ENCODE data around the gene SYF2.

- TF ChIP-seq EZH2 (IDR thresholded peaks at IDR 0.05; ENCODE audit: low read depth, unreplicated experiment) (no peak), EZH2phosphoT487 (IDR thresholded peaks at IDR 0.05; ENCODE audit: unreplicated experiment) (no peak), POLR2AphosphoS5 (IDR thresholded peaks at IDR 0.05; ENCODE audit: low read depth) (peak; percentile 42; the same call in 1 of the 2 replicates), CREB1 (CRISPR knock-in tag; IDR thresholded peaks at IDR 0.05; ENCODE audit: low read depth) (no peak), STAT1 (IDR thresholded peaks at IDR 0.05; ENCODE audit: unreplicated experiment) (no peak), ZNF331 (CRISPR knock-in tag; IDR thresholded peaks at IDR 0.05; ENCODE audit: low read depth) (no peak), NANOG (IDR thresholded peaks at IDR 0.05; ENCODE audit: borderline replicate concordance) (no peak), JUNB (IDR thresholded peaks at IDR 0.05; ENCODE audit: unreplicated experiment) (no peak), ZNF114 (CRISPR knock-in tag; IDR thresholded peaks at IDR 0.05) (no peak), ZNF462 (CRISPR knock-in tag; IDR thresholded peaks at IDR 0.05) (no peak)
- TF ChIP-seq, protein P1, sequence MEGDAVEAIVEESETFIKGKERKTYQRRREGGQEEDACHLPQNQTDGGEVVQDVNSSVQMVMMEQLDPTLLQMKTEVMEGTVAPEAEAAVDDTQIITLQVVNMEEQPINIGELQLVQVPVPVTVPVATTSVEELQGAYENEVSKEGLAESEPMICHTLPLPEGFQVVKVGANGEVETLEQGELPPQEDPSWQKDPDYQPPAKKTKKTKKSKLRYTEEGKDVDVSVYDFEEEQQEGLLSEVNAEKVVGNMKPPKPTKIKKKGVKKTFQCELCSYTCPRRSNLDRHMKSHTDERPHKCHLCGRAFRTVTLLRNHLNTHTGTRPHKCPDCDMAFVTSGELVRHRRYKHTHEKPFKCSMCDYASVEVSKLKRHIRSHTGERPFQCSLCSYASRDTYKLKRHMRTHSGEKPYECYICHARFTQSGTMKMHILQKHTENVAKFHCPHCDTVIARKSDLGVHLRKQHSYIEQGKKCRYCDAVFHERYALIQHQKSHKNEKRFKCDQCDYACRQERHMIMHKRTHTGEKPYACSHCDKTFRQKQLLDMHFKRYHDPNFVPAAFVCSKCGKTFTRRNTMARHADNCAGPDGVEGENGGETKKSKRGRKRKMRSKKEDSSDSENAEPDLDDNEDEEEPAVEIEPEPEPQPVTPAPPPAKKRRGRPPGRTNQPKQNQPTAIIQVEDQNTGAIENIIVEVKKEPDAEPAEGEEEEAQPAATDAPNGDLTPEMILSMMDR (conservative IDR thresholded peaks at IDR 0.05; ENCODE audit: low read depth in 2 of 2): no peak
- TF ChIP-seq, protein P2, sequence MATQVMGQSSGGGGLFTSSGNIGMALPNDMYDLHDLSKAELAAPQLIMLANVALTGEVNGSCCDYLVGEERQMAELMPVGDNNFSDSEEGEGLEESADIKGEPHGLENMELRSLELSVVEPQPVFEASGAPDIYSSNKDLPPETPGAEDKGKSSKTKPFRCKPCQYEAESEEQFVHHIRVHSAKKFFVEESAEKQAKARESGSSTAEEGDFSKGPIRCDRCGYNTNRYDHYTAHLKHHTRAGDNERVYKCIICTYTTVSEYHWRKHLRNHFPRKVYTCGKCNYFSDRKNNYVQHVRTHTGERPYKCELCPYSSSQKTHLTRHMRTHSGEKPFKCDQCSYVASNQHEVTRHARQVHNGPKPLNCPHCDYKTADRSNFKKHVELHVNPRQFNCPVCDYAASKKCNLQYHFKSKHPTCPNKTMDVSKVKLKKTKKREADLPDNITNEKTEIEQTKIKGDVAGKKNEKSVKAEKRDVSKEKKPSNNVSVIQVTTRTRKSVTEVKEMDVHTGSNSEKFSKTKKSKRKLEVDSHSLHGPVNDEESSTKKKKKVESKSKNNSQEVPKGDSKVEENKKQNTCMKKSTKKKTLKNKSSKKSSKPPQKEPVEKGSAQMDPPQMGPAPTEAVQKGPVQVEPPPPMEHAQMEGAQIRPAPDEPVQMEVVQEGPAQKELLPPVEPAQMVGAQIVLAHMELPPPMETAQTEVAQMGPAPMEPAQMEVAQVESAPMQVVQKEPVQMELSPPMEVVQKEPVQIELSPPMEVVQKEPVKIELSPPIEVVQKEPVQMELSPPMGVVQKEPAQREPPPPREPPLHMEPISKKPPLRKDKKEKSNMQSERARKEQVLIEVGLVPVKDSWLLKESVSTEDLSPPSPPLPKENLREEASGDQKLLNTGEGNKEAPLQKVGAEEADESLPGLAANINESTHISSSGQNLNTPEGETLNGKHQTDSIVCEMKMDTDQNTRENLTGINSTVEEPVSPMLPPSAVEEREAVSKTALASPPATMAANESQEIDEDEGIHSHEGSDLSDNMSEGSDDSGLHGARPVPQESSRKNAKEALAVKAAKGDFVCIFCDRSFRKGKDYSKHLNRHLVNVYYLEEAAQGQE (IDR thresholded peaks at IDR 0.05; ENCODE audit: unreplicated experiment): no peak
- TF ChIP-seq, protein P3, sequence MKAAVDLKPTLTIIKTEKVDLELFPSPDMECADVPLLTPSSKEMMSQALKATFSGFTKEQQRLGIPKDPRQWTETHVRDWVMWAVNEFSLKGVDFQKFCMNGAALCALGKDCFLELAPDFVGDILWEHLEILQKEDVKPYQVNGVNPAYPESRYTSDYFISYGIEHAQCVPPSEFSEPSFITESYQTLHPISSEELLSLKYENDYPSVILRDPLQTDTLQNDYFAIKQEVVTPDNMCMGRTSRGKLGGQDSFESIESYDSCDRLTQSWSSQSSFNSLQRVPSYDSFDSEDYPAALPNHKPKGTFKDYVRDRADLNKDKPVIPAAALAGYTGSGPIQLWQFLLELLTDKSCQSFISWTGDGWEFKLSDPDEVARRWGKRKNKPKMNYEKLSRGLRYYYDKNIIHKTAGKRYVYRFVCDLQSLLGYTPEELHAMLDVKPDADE (IDR thresholded peaks at IDR 0.05): no peak
Measured at GRCh38 chr1:25245809-25246599, 13.7 kb upstream of the SYF2 start.
